Endodermal cell (in vitro differentiated cells): ENCODE results near the gene ZFP14. TPM values are rescaled to one million over a fixed set of nuclear protein-coding genes. Genes with fewer than 3 reads are reported as not detected.
A peak's percentile ranks its signal among the peaks of the same experiment; 100 is the strongest.
"Not testable (repeated sequence)": the region's sequence is repeated elsewhere in the genome, so short reads cannot be mapped to it uniquely, and the experiment has no call there.

Experiments used
- DNase-seq: peaks from one replicate; pipeline ENCODE4 v3.0.0-alpha.2; 2017
- H3K27ac ChIP-seq: 2 replicates; pipeline ENCODE4 v1.5.1; 2013; ENCODE audit warnings: mild to moderate bottlenecking, low read depth, low read length, moderate library complexity
- H3K27me3 ChIP-seq: 2 replicates; pipeline ENCODE4 v1.6.1; 2013; ENCODE audit warnings: mild to moderate bottlenecking, low read length, moderate library complexity; ENCODE audit not compliant: insufficient read depth, control insufficient read depth, poor library complexity, severe bottlenecking
- H3K36me3 ChIP-seq: 2 replicates; pipeline ENCODE4 v1.7.0; 2013; ENCODE audit warnings: mild to moderate bottlenecking, low read length, moderate library complexity; ENCODE audit not compliant: control insufficient read depth, insufficient read depth
- H3K4me1 ChIP-seq: one replicate; pipeline ENCODE4 v1.7.0; 2013; ENCODE audit warnings: low read length; ENCODE audit not compliant: control insufficient read depth, insufficient read depth
- H3K4me3 ChIP-seq: 2 replicates; pipeline ENCODE4 v1.5.1; 2013; ENCODE audit warnings: mild to moderate bottlenecking, low read length, moderate library complexity
- H3K9ac ChIP-seq: 2 replicates; pipeline ENCODE4 v1.6.1; 2013; ENCODE audit warnings: mild to moderate bottlenecking, low read length, moderate library complexity; ENCODE audit not compliant: poor library complexity, severe bottlenecking; ENCODE audit errors: extremely low read depth
- H3K9me3 ChIP-seq: 2 replicates; pipeline ENCODE4 v1.6.1; 2013; ENCODE audit warnings: mild to moderate bottlenecking, low read length, moderate library complexity; ENCODE audit not compliant: control insufficient read depth
- H3K27ac Mint-ChIP-seq: 2 replicates; pipeline ENCODE4 v1.8.0; 2020; ENCODE audit warnings: mixed read lengths
- H3K27me3 Mint-ChIP-seq: 2 replicates; pipeline ENCODE4 v1.8.0; 2021; ENCODE audit warnings: mild to moderate bottlenecking, mixed read lengths; ENCODE audit not compliant: insufficient read depth
- H3K36me3 Mint-ChIP-seq: 2 replicates; pipeline ENCODE4 v1.8.0; 2020; ENCODE audit warnings: low read depth, mixed read lengths
- H3K4me1 Mint-ChIP-seq: 2 replicates; pipeline ENCODE4 v1.8.0; 2020; ENCODE audit warnings: mixed read lengths
- H3K4me3 Mint-ChIP-seq: 2 replicates; pipeline ENCODE4 v1.8.0; 2020; ENCODE audit warnings: mild to moderate bottlenecking, moderate library complexity, mixed read lengths
- H3K9me3 Mint-ChIP-seq: 2 replicates; pipeline ENCODE4 v1.8.0; 2020; ENCODE audit warnings: mild to moderate bottlenecking, mixed read lengths
- CTCF ChIP-seq: fragments of 200-600 bp; sonication (generic); conservative IDR thresholded peaks from 2 replicates; pipeline ENCODE4 v1.5.0; 2021; ENCODE audit warnings: antibody characterized with exemption, mild to moderate bottlenecking
- WGBS, 2 experiments: methylation state at CpG; one replicate each; pipeline versions ENCODE4 v1.1.5 to v1.1.7; 2013; ENCODE audit warnings: missing lambda C conversion rate in 2 of 2, mixed read lengths in 1 of 2; ENCODE audit not compliant: insufficient coverage in 1 of 2, insufficient read length in 1 of 2; 5-methylcytosine and 5-hydroxymethylcytosine counted together
- total RNA-seq, 2 donors: library from RNA; stranded (reverse); fragmentation: NEBNext Ultra II Directional in 1 of 2; extraction: Animal tissue kit (Norgen Biotek cat#: 25700) in 1 of 2; gene quantifications; 2 replicates in 1 of 2; 3 replicates in 1 of 2; pipeline ENCODE4 v1.2.1, GENCODE V29; 2021

The ZFP14 gene
- total RNA-seq, 2 donors from 2014 or later = 9.2 to 11.1 TPM

- H3K4me1 ChIP-seq, H3K9ac ChIP-seq, H3K4me3 ChIP-seq, H3K27ac Mint-ChIP-seq, H3K27ac ChIP-seq, H3K4me1 Mint-ChIP-seq, H3K4me3 Mint-ChIP-seq, H3K9me3 Mint-ChIP-seq, H3K27me3 ChIP-seq, H3K9me3 ChIP-seq, DNase-seq, H3K27me3 Mint-ChIP-seq: not testable (repeated sequence)
- peaks cover 25% of the 10 kb centered on the region for H3K36me3 ChIP-seq
- peaks cover 47% of the 10 kb centered on the region for H3K36me3 Mint-ChIP-seq
- WGBS, 2 experiments = 100% methylated on average over 1 of the region's 5 CpGs; no CpG with 5 or more reads in 1 of the 2 experiments
Observed at GRCh38 chr19:36314053-36314452, 64.9 kb downstream of the ZFP14 start.

GRCh38 chr19:36311098-36311760 is 67.8 kb downstream of the ZFP14 start:
- DNase-seq, H3K27ac Mint-ChIP-seq, H3K4me1 Mint-ChIP-seq, H3K4me3 Mint-ChIP-seq, H3K4me3 ChIP-seq, H3K4me1 ChIP-seq, H3K27me3 Mint-ChIP-seq, H3K9ac ChIP-seq, H3K9me3 Mint-ChIP-seq, H3K27me3 ChIP-seq, H3K9me3 ChIP-seq, H3K36me3 ChIP-seq, H3K27ac ChIP-seq: not testable (repeated sequence)
- H3K36me3 Mint-ChIP-seq = peaks cover 26% of the 10 kb centered on the region
- peak; percentile 24 for TF ChIP-seq CTCF
- 100% methylated on average over 1 of the region's 26 CpGs; no CpG with 5 or more reads in 1 of the 2 experiments for WGBS, 2 experiments

GRCh38 chr19:36310416-36310990 is 68.5 kb downstream of the ZFP14 start:
- not testable (repeated sequence) for H3K27ac Mint-ChIP-seq, H3K4me1 Mint-ChIP-seq, DNase-seq, H3K9ac ChIP-seq, H3K4me1 ChIP-seq, H3K27me3 Mint-ChIP-seq, H3K4me3 Mint-ChIP-seq, H3K27me3 ChIP-seq, H3K36me3 ChIP-seq, H3K9me3 Mint-ChIP-seq, H3K27ac ChIP-seq, H3K9me3 ChIP-seq, H3K4me3 ChIP-seq
- peaks cover 19% of the 10 kb centered on the region for H3K36me3 Mint-ChIP-seq
- no CpG with 5 or more reads among the region's 5 CpGs for WGBS, 2 experiments

GRCh38 chr19:36309759-36310158 is 69.2 kb downstream of the ZFP14 start:
- not testable (repeated sequence) for H3K9me3 Mint-ChIP-seq, H3K27ac ChIP-seq, H3K4me1 ChIP-seq, H3K4me3 Mint-ChIP-seq, DNase-seq, H3K36me3 ChIP-seq, H3K4me3 ChIP-seq, H3K27me3 Mint-ChIP-seq, H3K9me3 ChIP-seq, H3K4me1 Mint-ChIP-seq, H3K27me3 ChIP-seq, H3K27ac Mint-ChIP-seq, H3K9ac ChIP-seq
- WGBS, 2 experiments = 97 to 98% methylated on average over 12 to 21 of the region's 23 CpGs
- peaks cover 17% of the 10 kb centered on the region for H3K36me3 Mint-ChIP-seq

- H3K27me3 Mint-ChIP-seq, H3K9ac ChIP-seq, H3K36me3 ChIP-seq, H3K4me1 ChIP-seq, H3K4me3 ChIP-seq, H3K4me3 Mint-ChIP-seq, H3K4me1 Mint-ChIP-seq, H3K9me3 Mint-ChIP-seq, H3K27ac Mint-ChIP-seq, H3K27ac ChIP-seq, H3K9me3 ChIP-seq, H3K27me3 ChIP-seq, DNase-seq: not testable (repeated sequence)
- H3K36me3 Mint-ChIP-seq = peaks cover 14% of the 10 kb centered on the region
- WGBS, 2 experiments = 93 to 100% methylated on average over 5 to 13 of the region's 39 CpGs
Observed at GRCh38 chr19:36309309-36309708, 69.7 kb downstream of the ZFP14 start.

GRCh38 chr19:36292317-36292716 is 86.7 kb downstream of the ZFP14 start:
- H3K27ac ChIP-seq, H3K9me3 ChIP-seq, H3K4me3 Mint-ChIP-seq, H3K9ac ChIP-seq, H3K27ac Mint-ChIP-seq, H3K9me3 Mint-ChIP-seq, DNase-seq, H3K4me1 Mint-ChIP-seq, H3K4me3 ChIP-seq, H3K27me3 ChIP-seq, H3K36me3 Mint-ChIP-seq, H3K4me1 ChIP-seq, H3K36me3 ChIP-seq, H3K27me3 Mint-ChIP-seq: not testable (repeated sequence)
- 94 to 99% methylated on average over 7 to 8 of the region's 30 CpGs for WGBS, 2 experiments
